ENCODE measurements around the gene UBL7.

Gene UBL7

DNA sequence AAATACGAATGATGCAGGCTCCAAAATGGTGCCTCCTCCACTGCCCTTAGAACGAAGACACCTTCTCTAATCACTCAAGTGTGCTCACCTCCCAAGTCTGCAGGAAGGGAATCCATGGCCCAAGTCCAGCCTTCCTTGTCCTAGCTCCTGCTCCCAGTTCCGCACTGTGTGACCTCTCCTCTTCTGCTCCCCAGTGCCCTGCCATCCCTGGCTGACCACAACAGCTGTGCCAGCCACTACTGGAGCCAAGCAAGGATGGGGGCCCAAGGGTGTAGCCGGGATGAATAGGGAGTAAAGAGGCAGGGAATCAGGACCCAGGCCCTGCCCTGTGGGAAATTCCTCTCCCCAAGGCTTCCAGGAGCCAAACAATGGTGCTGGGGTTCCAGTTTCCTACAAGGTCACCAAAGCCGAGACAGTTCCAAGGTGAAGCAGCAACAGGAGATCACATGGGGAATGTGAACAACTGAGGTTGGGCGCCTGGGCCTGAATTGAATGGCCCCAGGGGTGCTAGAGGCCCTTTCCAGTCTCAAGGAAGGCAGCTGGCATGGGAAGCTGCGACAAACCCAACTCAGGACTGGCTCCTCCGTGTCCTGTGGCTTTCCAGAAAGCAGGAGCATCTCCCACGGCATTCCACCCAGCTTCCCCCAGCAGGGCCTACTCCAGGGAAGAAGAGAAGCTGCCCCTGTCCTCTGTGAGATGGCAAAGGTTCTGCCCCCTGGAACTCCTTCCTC, 47.4 kb downstream of the UBL7 start:
- TF ChIP-seq, protein P1, sequence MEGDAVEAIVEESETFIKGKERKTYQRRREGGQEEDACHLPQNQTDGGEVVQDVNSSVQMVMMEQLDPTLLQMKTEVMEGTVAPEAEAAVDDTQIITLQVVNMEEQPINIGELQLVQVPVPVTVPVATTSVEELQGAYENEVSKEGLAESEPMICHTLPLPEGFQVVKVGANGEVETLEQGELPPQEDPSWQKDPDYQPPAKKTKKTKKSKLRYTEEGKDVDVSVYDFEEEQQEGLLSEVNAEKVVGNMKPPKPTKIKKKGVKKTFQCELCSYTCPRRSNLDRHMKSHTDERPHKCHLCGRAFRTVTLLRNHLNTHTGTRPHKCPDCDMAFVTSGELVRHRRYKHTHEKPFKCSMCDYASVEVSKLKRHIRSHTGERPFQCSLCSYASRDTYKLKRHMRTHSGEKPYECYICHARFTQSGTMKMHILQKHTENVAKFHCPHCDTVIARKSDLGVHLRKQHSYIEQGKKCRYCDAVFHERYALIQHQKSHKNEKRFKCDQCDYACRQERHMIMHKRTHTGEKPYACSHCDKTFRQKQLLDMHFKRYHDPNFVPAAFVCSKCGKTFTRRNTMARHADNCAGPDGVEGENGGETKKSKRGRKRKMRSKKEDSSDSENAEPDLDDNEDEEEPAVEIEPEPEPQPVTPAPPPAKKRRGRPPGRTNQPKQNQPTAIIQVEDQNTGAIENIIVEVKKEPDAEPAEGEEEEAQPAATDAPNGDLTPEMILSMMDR (IDR thresholded peaks at IDR 0.05; ENCODE audit: insufficient read depth, low read length, poor library complexity, severe bottlenecking), result no peak
- no peak overlapping the region for H3K4me3 ChIP-seq (replicated peaks; ENCODE audit: low read depth, low read length)
- H3K27me3 ChIP-seq (replicated peaks; ENCODE audit: control insufficient read depth, insufficient read depth, low read length), result no peaks in the 10 kb centered on the region
- DNase-seq (ENCODE audit: extremely low read depth, insufficient read length), result no peak
- H3K36me3 ChIP-seq (ENCODE audit: control insufficient read depth, insufficient read depth, low read length), result peaks cover 86% of the 10 kb centered on the region

DNA sequence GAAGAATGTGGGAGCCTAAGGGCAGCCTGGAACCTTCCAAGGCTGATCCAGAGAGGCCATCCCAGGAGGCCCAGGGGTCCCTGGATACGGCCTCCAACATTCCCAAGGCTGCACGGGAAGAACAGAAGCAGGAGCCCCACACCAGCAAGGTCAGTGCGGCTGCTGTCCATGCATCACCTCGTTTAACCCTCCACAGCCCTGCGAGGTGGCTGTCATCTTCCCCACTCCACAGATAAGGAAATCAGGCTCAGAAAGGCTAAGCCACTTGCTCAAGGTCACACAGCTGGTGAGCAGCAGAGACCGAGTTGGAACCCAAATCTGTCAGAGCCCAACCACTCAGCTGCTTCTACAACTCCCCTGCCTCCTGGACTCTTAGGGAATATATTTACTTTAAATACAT, 48.8 kb downstream of the UBL7 start:
- TF ChIP-seq, protein P1 (IDR thresholded peaks at IDR 0.05; ENCODE audit: insufficient read depth, low read length, poor library complexity, severe bottlenecking), result no peak
- no peak overlapping the region for H3K4me3 ChIP-seq (replicated peaks; ENCODE audit: low read depth, low read length)
- peaks cover 73% of the 10 kb centered on the region for H3K36me3 ChIP-seq (ENCODE audit: control insufficient read depth, insufficient read depth, low read length)
- no peaks in the 10 kb centered on the region for H3K27me3 ChIP-seq (replicated peaks; ENCODE audit: control insufficient read depth, insufficient read depth, low read length)
- DNase-seq (ENCODE audit: extremely low read depth, insufficient read length), result no peak

DNA sequence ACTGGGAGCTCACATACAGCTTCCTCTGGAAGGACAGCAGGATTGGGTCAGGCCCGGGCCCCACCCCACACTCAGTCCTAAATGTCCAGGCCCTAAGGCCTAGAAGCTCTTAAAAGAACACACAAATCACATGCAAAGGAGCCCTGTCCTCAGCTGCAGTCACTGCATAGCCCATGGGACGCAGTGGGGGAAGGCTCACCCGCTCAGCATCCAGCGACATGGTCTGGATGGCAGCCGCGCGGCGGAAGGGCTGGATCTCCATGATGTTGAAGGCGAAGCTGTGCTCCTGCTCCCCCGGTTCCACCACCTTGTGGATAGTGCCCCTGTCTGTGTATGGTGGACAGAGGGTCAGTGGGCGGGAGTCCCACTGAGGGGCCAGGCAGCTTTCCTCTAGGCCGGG, 49.3 kb downstream of the UBL7 start:
- peaks cover 68% of the 10 kb centered on the region for H3K36me3 ChIP-seq (ENCODE audit: control insufficient read depth, insufficient read depth, low read length)
- no peak for DNase-seq (ENCODE audit: extremely low read depth, insufficient read length)
- TF ChIP-seq, protein P1 (IDR thresholded peaks at IDR 0.05; ENCODE audit: insufficient read depth, low read length, poor library complexity, severe bottlenecking), result no peak
- H3K27me3 ChIP-seq (replicated peaks; ENCODE audit: control insufficient read depth, insufficient read depth, low read length), result no peaks in the 10 kb centered on the region
- H3K4me3 ChIP-seq (replicated peaks; ENCODE audit: low read depth, low read length), result no peak overlapping the region

DNA sequence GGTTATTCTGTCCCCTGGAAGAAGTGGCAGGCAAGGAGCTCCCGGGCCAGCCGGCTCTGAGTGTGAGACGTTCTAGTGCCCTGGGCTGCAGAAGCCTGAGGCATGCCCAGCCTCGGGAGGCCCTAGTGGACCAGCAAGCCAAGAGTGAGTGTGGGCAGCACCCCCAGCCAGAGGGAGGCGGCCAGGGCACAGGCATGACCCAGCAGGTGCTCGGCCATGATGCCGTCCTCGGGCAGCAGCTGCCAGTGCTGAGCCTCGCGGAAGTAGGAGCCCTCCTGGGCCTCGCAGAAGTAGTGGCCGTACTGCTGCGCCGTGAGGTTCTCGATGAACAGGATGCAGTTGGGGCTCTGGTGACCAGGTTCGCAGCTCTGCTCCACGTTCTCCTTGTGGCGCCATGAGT, 50.5 kb downstream of the UBL7 start:
- Histone ChIP-seq H3K4me3 (replicated peaks; ENCODE audit: low read depth, low read length) (no peak overlapping the region), H3K36me3 (ENCODE audit: control insufficient read depth, insufficient read depth, low read length) (peaks cover 56% of the 10 kb centered on the region), H3K27me3 (replicated peaks; ENCODE audit: control insufficient read depth, insufficient read depth, low read length) (no peaks in the 10 kb centered on the region)
- TF ChIP-seq, protein P1 (IDR thresholded peaks at IDR 0.05; ENCODE audit: insufficient read depth, low read length, poor library complexity, severe bottlenecking), result no peak
- DNase-seq (ENCODE audit: extremely low read depth, insufficient read length), result no peak

DNA sequence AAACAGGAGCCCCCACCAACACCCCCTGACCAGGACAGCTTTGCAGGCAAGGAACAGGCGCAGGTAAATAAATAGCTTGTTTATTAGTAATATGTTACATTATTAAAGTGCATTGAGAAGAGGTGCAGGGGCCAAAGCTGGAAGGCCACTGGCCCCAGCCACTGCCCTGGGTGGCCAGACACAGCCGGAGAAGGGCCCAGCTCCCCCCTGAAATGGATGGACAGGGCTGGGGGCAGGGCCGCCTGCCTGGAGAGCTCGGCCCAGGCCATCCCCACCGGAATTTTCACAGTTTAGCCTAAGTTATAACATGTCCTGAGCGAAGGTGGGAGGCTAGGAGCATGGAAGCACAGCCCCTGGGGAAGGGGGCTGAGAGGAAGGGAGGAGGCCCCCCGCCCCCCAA, 51.7 kb downstream of the UBL7 start:
- TF ChIP-seq, protein P1 (IDR thresholded peaks at IDR 0.05; ENCODE audit: insufficient read depth, low read length, poor library complexity, severe bottlenecking), result no peak
- no peak for DNase-seq (ENCODE audit: extremely low read depth, insufficient read length)
- Histone ChIP-seq H3K27me3 (replicated peaks; ENCODE audit: control insufficient read depth, insufficient read depth, low read length) (no peaks in the 10 kb centered on the region), H3K4me3 (replicated peaks; ENCODE audit: low read depth, low read length) (no peak overlapping the region), H3K36me3 (ENCODE audit: control insufficient read depth, insufficient read depth, low read length) (peaks cover 44% of the 10 kb centered on the region)

DNA sequence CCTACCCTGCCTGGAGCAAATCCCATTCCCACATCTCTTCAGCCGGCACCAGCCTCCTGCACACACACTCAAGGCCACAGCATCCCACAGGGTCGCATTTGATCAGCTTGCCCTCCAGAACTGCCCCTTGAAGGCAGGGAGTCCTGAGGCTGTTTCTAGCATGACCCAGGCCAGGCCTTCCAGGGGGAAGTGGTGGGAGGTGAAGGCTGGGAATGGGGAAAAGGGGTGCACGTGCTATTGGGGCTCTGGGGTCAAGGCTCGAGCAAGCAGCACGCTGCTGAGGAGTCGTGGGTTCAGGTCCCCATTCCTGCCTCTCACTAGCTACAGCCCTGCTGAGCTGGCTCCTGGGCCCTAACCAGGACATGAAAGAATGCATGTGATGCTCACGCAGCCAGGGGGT, 52.1 kb downstream of the UBL7 start:
- TF ChIP-seq, protein P1 (IDR thresholded peaks at IDR 0.05; ENCODE audit: insufficient read depth, low read length, poor library complexity, severe bottlenecking), result no peak
- H3K36me3 ChIP-seq (ENCODE audit: control insufficient read depth, insufficient read depth, low read length), result peaks cover 41% of the 10 kb centered on the region
- no peaks in the 10 kb centered on the region for H3K27me3 ChIP-seq (replicated peaks; ENCODE audit: control insufficient read depth, insufficient read depth, low read length)
- H3K4me3 ChIP-seq (replicated peaks; ENCODE audit: low read depth, low read length), result no peak overlapping the region
- DNase-seq (ENCODE audit: extremely low read depth, insufficient read length), result no peak
